Esophagus squamous epithelium (tissue), 4 donors: ENCODE data around the gene CIRBP.

ENCODE experiments used
- POLR2A ChIP-seq, 4 donors: fragments of 450-650 bp; IDR thresholded peaks; one replicate each; pipeline ENCODE4 v1.6.1; 2017; ENCODE audit warnings: antibody characterized with exemption in 4 of 4, mild to moderate bottlenecking in 4 of 4, moderate library complexity in 3 of 4
- TF ChIP-seq, protein P1 (sequence below), 6 experiments: fragments of 450-650 bp in 4 of 6; fragments of 200-600 bp in 2 of 6; sonication (generic) in 2 of 6; IDR thresholded peaks; one replicate each; pipeline ENCODE4 v1.5.1; 2016 to 2019; ENCODE audit warnings: antibody characterized with exemption in 6 of 6, mild to moderate bottlenecking in 4 of 6, moderate library complexity in 4 of 6

DNA sequence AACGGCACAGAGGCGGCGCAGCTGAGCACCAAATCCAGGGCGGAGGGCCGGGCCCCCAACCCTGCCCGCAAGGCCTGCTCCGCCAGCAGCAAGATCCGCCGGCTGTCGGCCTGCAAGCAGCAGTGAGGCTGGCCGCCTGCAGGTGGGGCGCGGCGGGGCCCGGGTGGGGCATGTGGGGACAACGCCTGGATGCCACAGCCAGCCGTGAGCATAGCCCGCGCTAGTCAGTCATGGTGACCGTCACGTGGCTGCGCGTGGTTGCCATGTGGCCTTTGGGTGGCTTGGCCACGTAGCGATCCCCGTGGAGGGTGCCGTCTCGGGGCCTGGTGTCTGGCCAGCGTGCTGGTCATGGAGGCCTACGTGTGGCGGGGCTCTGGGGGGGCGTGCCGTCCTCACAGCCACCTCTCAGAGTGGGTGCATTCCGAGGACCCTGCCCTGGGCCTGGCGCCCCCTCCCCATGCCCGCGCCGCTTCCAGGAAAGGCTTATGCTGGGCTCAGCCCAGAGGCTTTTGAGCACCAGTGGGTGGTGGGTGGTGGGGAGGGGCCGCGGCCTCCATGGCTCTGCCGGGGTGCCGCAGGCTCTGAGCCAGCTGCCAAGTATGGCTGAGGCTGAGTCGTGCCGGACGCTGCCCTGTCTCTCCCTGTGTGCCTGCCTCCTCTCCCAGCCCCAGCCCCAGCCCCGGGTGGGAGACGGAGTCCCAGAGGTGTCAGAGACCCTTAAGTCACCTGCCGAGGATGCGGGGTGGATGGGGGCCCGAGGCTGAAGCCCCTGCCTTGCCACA, 42.4 kb upstream of the CIRBP start:
- TF ChIP-seq, protein P1, sequence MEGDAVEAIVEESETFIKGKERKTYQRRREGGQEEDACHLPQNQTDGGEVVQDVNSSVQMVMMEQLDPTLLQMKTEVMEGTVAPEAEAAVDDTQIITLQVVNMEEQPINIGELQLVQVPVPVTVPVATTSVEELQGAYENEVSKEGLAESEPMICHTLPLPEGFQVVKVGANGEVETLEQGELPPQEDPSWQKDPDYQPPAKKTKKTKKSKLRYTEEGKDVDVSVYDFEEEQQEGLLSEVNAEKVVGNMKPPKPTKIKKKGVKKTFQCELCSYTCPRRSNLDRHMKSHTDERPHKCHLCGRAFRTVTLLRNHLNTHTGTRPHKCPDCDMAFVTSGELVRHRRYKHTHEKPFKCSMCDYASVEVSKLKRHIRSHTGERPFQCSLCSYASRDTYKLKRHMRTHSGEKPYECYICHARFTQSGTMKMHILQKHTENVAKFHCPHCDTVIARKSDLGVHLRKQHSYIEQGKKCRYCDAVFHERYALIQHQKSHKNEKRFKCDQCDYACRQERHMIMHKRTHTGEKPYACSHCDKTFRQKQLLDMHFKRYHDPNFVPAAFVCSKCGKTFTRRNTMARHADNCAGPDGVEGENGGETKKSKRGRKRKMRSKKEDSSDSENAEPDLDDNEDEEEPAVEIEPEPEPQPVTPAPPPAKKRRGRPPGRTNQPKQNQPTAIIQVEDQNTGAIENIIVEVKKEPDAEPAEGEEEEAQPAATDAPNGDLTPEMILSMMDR (IDR thresholded peaks at IDR 0.05), result no peak
- no peak for TF ChIP-seq POLR2A (IDR thresholded peaks at IDR 0.05)
